ENCODE results near the gene TTC7B.

Gene TTC7B

DNA sequence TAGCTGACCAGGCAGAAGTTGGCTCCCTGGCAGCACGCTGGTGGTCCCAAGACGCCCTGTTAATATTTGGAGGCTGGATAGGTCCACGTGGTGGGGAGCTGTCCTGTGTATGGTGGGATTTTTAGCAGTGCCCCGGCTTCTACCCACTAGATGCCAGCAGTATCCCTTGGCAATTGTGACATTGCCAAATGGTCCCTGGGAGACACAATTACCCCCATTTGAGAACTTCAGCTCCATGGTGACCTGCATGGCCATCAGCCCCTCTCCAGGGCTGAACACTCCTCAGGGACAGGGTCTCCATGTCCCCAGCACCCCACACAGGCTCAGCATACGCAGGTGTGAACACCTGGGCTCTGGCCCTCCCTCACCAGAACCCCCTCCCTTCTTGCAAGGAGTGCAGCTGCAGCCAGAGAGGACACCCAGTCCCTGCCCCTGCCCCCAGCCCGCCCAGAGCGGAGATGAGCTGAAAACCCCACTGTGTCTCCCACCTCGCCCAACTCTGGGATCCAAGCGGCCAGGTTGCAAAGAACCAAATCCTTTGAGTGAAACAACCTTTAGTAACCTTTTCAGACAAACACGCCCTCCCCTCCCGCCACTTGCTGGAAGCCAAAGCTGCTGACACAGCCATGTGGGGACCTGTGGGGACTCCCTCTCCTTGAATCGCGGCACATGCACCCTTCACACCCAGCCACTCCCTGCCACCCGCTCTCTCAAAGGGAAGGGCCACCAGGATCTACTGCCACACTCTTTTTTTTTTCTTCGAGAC, 299.0 kb downstream of the TTC7B start:
- Histone ChIP-seq H3K4me3 (ENCODE audit: low read depth in 1 of 2, low read length in 2 of 2) (no peak overlapping the region), H3K9me3 (ENCODE audit: insufficient read depth, low read length, severe bottlenecking) (no peaks in the 10 kb centered on the region), H3K27me3 (ENCODE audit: insufficient read depth, low read length, poor library complexity) (no peaks in the 10 kb centered on the region), H3K36me3 (ENCODE audit: insufficient read depth, low read length) (no peaks in the 10 kb centered on the region), H4K20me1 (ENCODE audit: insufficient read depth, low read length) (no peaks in the 10 kb centered on the region), H3K79me2 (ENCODE audit: insufficient read depth, low read length) (no peaks in the 10 kb centered on the region), H3K27ac (ENCODE audit: low read length) (no peak overlapping the region), H3K9ac (ENCODE audit: low read depth, low read length) (no peak overlapping the region), H3K4me2 (ENCODE audit: insufficient read depth, low read length) (no peak overlapping the region), H3K4me1 (ENCODE audit: insufficient read depth, low read length) (no peaks in the 10 kb centered on the region), H2AFZ (ENCODE audit: low read depth, low read length) (no peak overlapping the region)
- TF ChIP-seq EZH2 (IDR thresholded peaks at IDR 0.05; ENCODE audit: borderline replicate concordance, low read depth, low read length, severe bottlenecking): no peak
- TF ChIP-seq, protein P1, sequence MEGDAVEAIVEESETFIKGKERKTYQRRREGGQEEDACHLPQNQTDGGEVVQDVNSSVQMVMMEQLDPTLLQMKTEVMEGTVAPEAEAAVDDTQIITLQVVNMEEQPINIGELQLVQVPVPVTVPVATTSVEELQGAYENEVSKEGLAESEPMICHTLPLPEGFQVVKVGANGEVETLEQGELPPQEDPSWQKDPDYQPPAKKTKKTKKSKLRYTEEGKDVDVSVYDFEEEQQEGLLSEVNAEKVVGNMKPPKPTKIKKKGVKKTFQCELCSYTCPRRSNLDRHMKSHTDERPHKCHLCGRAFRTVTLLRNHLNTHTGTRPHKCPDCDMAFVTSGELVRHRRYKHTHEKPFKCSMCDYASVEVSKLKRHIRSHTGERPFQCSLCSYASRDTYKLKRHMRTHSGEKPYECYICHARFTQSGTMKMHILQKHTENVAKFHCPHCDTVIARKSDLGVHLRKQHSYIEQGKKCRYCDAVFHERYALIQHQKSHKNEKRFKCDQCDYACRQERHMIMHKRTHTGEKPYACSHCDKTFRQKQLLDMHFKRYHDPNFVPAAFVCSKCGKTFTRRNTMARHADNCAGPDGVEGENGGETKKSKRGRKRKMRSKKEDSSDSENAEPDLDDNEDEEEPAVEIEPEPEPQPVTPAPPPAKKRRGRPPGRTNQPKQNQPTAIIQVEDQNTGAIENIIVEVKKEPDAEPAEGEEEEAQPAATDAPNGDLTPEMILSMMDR (IDR thresholded peaks at IDR 0.05; ENCODE audit: borderline replicate concordance, extremely low read depth, low read length, poor library complexity, severe bottlenecking): no peak
- ATAC-seq (ENCODE audit: insufficient read depth, low read depth) (no peak), DNase-seq (no peak)

DNA sequence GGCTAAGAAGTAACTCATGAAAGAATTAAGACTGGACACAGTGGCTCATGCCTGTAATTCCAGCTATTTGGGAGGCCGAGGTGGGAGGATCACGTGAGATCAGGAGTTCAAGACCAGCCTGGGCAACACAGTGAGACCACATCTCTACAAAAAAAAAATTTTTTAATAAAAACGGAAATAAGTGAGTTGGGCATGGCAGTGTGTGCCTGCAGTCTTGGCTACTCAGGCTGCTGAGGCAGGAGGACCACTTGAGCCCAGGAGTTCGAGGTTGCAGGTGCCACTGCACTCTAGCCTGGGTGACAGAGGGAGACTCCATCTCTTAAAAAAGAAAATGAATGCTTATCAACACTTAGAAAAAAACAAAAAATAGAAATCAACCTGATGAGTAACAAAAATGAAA, 301.7 kb downstream of the TTC7B start:
- H3K4me1 ChIP-seq (ENCODE audit: insufficient read depth, low read length): no peaks in the 10 kb centered on the region
- no peaks in the 10 kb centered on the region for H3K36me3 ChIP-seq (ENCODE audit: insufficient read depth, low read length)
- ATAC-seq (ENCODE audit: insufficient read depth, low read depth) (no peak), DNase-seq (no peak)
- no peaks in the 10 kb centered on the region for H3K9me3 ChIP-seq (ENCODE audit: insufficient read depth, low read length, severe bottlenecking)
- H3K4me3 ChIP-seq (ENCODE audit: low read depth in 1 of 2, low read length in 2 of 2): no peak overlapping the region
- no peak overlapping the region for H3K9ac ChIP-seq (ENCODE audit: low read depth, low read length)
- no peak for TF ChIP-seq EZH2 (IDR thresholded peaks at IDR 0.05; ENCODE audit: borderline replicate concordance, low read depth, low read length, severe bottlenecking)
- TF ChIP-seq, protein P1 (IDR thresholded peaks at IDR 0.05; ENCODE audit: borderline replicate concordance, extremely low read depth, low read length, poor library complexity, severe bottlenecking): no peak
- no peaks in the 10 kb centered on the region for H3K79me2 ChIP-seq (ENCODE audit: insufficient read depth, low read length)
- no peak overlapping the region for H2AFZ ChIP-seq (ENCODE audit: low read depth, low read length)
- no peaks in the 10 kb centered on the region for H3K27me3 ChIP-seq (ENCODE audit: insufficient read depth, low read length, poor library complexity)
- no peak overlapping the region for H3K27ac ChIP-seq (ENCODE audit: low read length)
- H3K4me2 ChIP-seq (ENCODE audit: insufficient read depth, low read length): no peak overlapping the region
- H4K20me1 ChIP-seq (ENCODE audit: insufficient read depth, low read length): no peaks in the 10 kb centered on the region

DNA sequence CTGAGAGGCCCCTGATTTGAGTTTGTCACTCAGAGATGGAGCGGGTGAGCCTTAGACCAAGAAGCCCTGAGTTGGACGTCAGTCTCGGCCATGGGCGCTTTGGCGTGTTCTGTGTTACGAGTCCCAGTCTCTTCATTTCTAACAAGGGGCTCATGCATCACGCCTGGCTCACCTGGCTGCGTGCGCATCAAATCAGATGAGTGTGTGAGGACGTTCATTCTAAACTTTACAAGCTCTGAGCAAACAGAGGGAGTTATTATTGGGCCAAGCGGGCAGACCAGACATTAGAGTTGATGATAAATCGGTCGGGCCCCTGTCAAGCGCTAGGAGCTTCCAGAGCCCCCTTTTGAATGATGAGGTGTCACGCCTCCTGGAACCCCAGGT, 302.2 kb downstream of the TTC7B start:
- H3K9me3 ChIP-seq (ENCODE audit: insufficient read depth, low read length, severe bottlenecking): no peaks in the 10 kb centered on the region
- no peaks in the 10 kb centered on the region for H3K4me1 ChIP-seq (ENCODE audit: insufficient read depth, low read length)
- no peak overlapping the region for H2AFZ ChIP-seq (ENCODE audit: low read depth, low read length)
- no peak for DNase-seq
- no peak for ATAC-seq (ENCODE audit: insufficient read depth, low read depth)
- no peak overlapping the region for H3K27ac ChIP-seq (ENCODE audit: low read length)
- H3K4me3 ChIP-seq (ENCODE audit: low read depth in 1 of 2, low read length in 2 of 2): no peak overlapping the region
- no peaks in the 10 kb centered on the region for H4K20me1 ChIP-seq (ENCODE audit: insufficient read depth, low read length)
- no peak overlapping the region for H3K9ac ChIP-seq (ENCODE audit: low read depth, low read length)
- TF ChIP-seq, protein P1 (IDR thresholded peaks at IDR 0.05; ENCODE audit: borderline replicate concordance, extremely low read depth, low read length, poor library complexity, severe bottlenecking): no peak
- no peak for TF ChIP-seq EZH2 (IDR thresholded peaks at IDR 0.05; ENCODE audit: borderline replicate concordance, low read depth, low read length, severe bottlenecking)
- H3K4me2 ChIP-seq (ENCODE audit: insufficient read depth, low read length): no peak overlapping the region
- peaks cover 3% of the 10 kb centered on the region for H3K27me3 ChIP-seq (ENCODE audit: insufficient read depth, low read length, poor library complexity)
- no peaks in the 10 kb centered on the region for H3K79me2 ChIP-seq (ENCODE audit: insufficient read depth, low read length)
- H3K36me3 ChIP-seq (ENCODE audit: insufficient read depth, low read length): no peaks in the 10 kb centered on the region
